Measurements from ENCODE around the gene AKR1C2.
"Not testable (repeated sequence)": the region's sequence is repeated elsewhere in the genome, so short reads cannot be mapped to it uniquely, and the experiment has no call there.

DNA sequence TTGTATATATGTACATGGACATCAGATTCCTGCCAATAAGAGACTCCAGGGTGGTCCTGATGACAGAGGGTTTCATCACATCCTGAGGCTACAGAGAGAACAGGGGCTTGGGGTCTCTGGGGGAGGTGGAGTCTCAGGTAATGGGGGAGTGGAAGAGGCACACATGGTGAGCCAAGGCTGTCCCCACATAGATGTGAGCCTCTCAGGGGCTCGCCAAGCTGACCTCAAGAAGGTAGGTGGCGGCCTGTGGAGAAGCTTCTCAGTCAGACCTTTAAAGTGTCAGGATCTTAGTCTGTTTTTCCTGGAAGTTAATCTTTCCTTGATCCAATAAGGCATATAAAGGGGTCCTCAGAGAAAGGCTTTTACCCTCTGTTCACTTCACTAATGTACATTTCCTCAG, 62.7 kb downstream of the AKR1C2 start:
- TF ChIP-seq, protein P1, sequence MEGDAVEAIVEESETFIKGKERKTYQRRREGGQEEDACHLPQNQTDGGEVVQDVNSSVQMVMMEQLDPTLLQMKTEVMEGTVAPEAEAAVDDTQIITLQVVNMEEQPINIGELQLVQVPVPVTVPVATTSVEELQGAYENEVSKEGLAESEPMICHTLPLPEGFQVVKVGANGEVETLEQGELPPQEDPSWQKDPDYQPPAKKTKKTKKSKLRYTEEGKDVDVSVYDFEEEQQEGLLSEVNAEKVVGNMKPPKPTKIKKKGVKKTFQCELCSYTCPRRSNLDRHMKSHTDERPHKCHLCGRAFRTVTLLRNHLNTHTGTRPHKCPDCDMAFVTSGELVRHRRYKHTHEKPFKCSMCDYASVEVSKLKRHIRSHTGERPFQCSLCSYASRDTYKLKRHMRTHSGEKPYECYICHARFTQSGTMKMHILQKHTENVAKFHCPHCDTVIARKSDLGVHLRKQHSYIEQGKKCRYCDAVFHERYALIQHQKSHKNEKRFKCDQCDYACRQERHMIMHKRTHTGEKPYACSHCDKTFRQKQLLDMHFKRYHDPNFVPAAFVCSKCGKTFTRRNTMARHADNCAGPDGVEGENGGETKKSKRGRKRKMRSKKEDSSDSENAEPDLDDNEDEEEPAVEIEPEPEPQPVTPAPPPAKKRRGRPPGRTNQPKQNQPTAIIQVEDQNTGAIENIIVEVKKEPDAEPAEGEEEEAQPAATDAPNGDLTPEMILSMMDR (IDR thresholded peaks at IDR 0.05; ENCODE audit: insufficient read depth, low read length, poor library complexity, severe bottlenecking), result not testable (repeated sequence)
- TF ChIP-seq EZH2phosphoT487 (conservative IDR thresholded peaks at IDR 0.05; ENCODE audit: low read length), result not testable (repeated sequence)
